ENCODE measurements around the gene SYT7.

- TF ChIP-seq CTCF (IDR thresholded peaks at IDR 0.05; ENCODE audit: control extremely low read depth in 1 of 3, insufficient read depth in 1 of 3, low read depth in 1 of 3, low read length in 3 of 3) (no peak), SP2 (IDR thresholded peaks at IDR 0.05; ENCODE audit: low read length) (no peak), CEBPB (IDR thresholded peaks at IDR 0.05; ENCODE audit: low read depth, low read length) (no peak)
These were observed 103.8 kb downstream of the SYT7 start for GRCh38 chr11:61477126-61477525.

Data from H1 (cell line).